NT2/D1 (cell line): ENCODE results near the gene APC.

Experiments used
- DNase-seq: peaks from one replicate; pipeline ENCODE4 v3.0.0-alpha.2; 2011; ENCODE audit warnings: low read depth, low spot score
- H3K27me3 ChIP-seq: 2 replicates; pipeline ENCODE4 v1.6.0; 2011; ENCODE audit warnings: mild to moderate bottlenecking; ENCODE audit not compliant: insufficient read length, insufficient read depth
- H3K36me3 ChIP-seq: 2 replicates; pipeline ENCODE4 v1.6.1; 2011; ENCODE audit warnings: mild to moderate bottlenecking, low read length, mixed read lengths; ENCODE audit not compliant: insufficient read depth, insufficient read length
- H3K4me1 ChIP-seq: 2 replicates; pipeline ENCODE4 v1.5.1; 2011; ENCODE audit not compliant: insufficient read depth, insufficient read length
- H3K4me3 ChIP-seq: 2 replicates; pipeline ENCODE4 v1.5.1; 2011; ENCODE audit warnings: low read depth; ENCODE audit not compliant: insufficient read length
- H3K9ac ChIP-seq: 2 replicates; pipeline ENCODE4 v1.6.0; 2011; ENCODE audit warnings: low read depth; ENCODE audit not compliant: insufficient read length
- H3K9me3 ChIP-seq: 2 replicates; pipeline ENCODE4 v1.5.1; 2011; ENCODE audit warnings: mild to moderate bottlenecking, low read length; ENCODE audit not compliant: insufficient read depth
- SUZ12 ChIP-seq: IDR thresholded peaks from 2 replicates; pipeline ENCODE4 v1.6.1; 2011; ENCODE audit not compliant: insufficient read length, insufficient read depth; ENCODE audit errors: extremely low read depth
- YY1 ChIP-seq: IDR thresholded peaks from 2 replicates; pipeline ENCODE4 v1.6.1; 2011; ENCODE audit not compliant: insufficient read length, insufficient read depth
- ZNF274 ChIP-seq: IDR thresholded peaks from 2 replicates; pipeline ENCODE4 v1.6.1; 2011; ENCODE audit warnings: mild to moderate bottlenecking, low read depth, low read length

APC gene

DNA sequence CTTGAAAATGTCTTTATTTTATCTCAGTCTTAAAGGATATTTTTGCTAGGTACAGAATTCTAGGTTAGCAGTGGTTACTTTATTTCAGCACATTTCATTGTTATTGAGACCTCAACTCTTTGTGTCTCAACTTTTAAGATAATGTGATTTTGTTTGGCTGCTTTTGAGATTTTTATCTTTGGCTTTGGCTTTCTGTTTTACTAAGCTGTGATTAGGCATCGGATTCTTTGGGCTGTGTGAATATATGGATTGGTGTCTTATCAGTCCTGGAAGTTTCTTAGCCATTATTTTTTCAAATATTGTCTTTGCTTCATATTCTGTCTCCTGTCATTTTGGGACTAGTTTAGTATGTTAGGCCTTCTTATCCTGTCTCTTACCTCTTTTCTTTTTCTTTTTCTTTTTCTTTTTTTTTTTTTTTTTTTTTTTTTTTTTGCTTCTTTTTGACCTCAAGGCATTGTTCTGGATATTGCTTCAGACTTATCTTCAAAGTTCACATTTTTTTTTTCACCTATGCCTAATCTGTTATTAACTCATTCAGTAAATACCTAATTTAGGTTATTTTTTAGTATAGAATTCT is 20.1 kb upstream of the APC start:
- H3K4me1 ChIP-seq = no peaks in the 10 kb centered on the region
- H3K9ac ChIP-seq = no peak overlapping the region
- no peaks in the 10 kb centered on the region for H3K9me3 ChIP-seq
- no peaks in the 10 kb centered on the region for H3K36me3 ChIP-seq
- TF ChIP-seq YY1 = no peak
- no peak for TF ChIP-seq ZNF274
- TF ChIP-seq SUZ12 = no peak
- DNase-seq = no peak
- no peak overlapping the region for H3K4me3 ChIP-seq
- H3K27me3 ChIP-seq = no peaks in the 10 kb centered on the region

GRCh38 chr5:112718344-112718743 is 19.3 kb upstream of the APC start:
- no peaks in the 10 kb centered on the region for H3K36me3 ChIP-seq
- DNase-seq = no peak
- no peaks in the 10 kb centered on the region for H3K4me1 ChIP-seq
- H3K9me3 ChIP-seq = no peaks in the 10 kb centered on the region
- no peak overlapping the region for H3K4me3 ChIP-seq
- TF ChIP-seq ZNF274 = no peak
- TF ChIP-seq YY1 = no peak
- TF ChIP-seq SUZ12 = no peak
- H3K9ac ChIP-seq = no peak overlapping the region
- H3K27me3 ChIP-seq = no peaks in the 10 kb centered on the region

DNA sequence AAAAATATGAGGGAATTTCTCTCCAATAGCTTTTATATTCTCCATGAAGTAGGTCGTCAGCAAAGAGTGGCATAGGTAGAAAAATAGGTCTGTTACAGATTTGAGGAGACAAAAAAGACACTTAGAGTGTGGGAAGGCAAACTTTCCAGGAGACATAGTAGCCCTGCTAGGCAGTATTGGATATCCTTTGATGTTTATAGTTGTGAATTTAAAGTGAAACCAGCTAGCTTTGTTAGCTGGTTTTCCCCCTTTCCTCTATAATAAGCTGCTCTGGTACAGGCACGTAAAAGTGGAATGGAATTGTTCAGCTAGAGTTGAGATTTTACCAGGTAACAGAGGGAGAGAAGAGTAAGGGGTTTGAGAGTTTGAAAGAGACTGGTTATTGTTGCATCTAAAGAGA is 17.1 kb upstream of the APC start:
- no peak for DNase-seq
- no peaks in the 10 kb centered on the region for H3K4me1 ChIP-seq
- TF ChIP-seq YY1 (no peak), SUZ12 (no peak), ZNF274 (no peak)
- no peak overlapping the region for H3K9ac ChIP-seq
- no peaks in the 10 kb centered on the region for H3K27me3 ChIP-seq
- no peak overlapping the region for H3K4me3 ChIP-seq
- H3K9me3 ChIP-seq = no peaks in the 10 kb centered on the region
- H3K36me3 ChIP-seq = no peaks in the 10 kb centered on the region

DNA sequence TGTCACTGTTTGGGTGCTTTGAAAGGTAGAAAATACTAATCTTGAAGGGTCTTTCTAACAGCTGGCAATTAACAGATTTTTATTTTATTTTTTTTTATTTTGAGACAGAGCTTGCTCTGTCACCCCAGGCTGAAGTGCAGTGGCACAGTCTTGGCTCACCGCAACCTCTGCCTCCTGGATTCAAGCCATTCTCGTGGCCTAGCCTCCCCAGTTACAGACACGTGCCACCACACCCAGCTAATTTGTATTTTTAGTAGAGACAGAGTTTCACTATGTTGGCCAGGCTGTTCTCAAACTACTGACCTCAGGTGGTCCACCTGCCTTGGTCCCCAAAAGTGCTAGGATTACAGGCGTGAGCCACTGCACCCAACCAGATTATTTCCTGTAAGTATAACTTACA is 12.8 kb upstream of the APC start:
- H3K4me1 ChIP-seq = no peaks in the 10 kb centered on the region
- H3K27me3 ChIP-seq = no peaks in the 10 kb centered on the region
- no peak overlapping the region for H3K4me3 ChIP-seq
- TF ChIP-seq YY1 = no peak
- TF ChIP-seq ZNF274 = no peak
- no peak for TF ChIP-seq SUZ12
- no peak overlapping the region for H3K9ac ChIP-seq
- DNase-seq = no peak
- H3K9me3 ChIP-seq = no peaks in the 10 kb centered on the region; the same call in 1 of the 2 replicates
- no peaks in the 10 kb centered on the region for H3K36me3 ChIP-seq

- Histone ChIP-seq H3K4me3 (no peak overlapping the region), H3K9me3 (no peaks in the 10 kb centered on the region; the same call in 1 of the 2 replicates), H3K36me3 (no peaks in the 10 kb centered on the region), H3K27me3 (no peaks in the 10 kb centered on the region), H3K9ac (no peak overlapping the region), H3K4me1 (no peaks in the 10 kb centered on the region)
- no peak for TF ChIP-seq SUZ12
- no peak for TF ChIP-seq ZNF274
- TF ChIP-seq YY1 = no peak
- no peak for DNase-seq
These were observed 8.1 kb upstream of the APC start for GRCh38 chr5:112729630-112730029.

DNA sequence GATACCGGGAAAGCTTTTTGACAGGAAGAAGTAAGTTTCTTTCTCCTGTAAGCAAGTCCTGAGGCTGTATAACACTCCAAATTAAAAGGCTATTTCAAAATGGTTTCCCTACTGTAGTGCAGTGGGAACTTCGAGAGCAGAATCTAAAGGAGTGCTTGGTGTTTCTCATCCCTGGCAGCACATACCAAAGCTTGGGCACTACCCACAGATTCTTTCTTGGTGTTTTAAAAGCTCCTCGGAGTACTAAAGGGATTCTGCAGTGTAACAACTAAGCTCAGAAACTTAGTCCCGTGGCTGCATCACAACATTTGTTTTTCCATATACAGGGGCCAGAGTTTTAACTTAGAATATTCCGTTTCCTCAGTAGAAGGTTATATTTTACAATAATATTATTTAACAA is 5.6 kb upstream of the APC start:
- Histone ChIP-seq H3K9me3 (no peaks in the 10 kb centered on the region), H3K4me3 (no peak overlapping the region), H3K27me3 (no peaks in the 10 kb centered on the region), H3K4me1 (no peaks in the 10 kb centered on the region), H3K9ac (no peak overlapping the region), H3K36me3 (no peaks in the 10 kb centered on the region)
- no peak for DNase-seq
- no peak for TF ChIP-seq SUZ12
- TF ChIP-seq ZNF274 = no peak
- TF ChIP-seq YY1 = no peak

DNA sequence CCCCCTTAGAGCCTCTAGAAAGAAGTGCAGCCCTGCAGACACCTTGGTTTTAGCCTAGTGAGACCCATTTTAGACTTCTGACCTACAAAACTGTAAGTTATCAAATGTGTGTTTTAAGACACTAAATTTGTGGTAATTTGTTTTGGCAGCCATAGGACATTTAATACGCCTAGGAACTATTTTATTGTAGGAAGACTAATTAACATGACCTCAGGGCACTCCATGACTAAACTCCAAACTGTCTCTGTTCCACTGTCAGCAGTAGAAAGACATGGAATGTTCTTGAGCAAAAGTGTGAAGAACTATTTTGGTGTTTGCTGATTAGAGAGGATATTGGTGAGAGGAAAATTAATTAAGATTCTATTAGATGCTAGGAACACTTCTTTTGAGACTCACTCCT is 4.1 kb upstream of the APC start:
- Histone ChIP-seq H3K27me3 (no peaks in the 10 kb centered on the region), H3K36me3 (no peaks in the 10 kb centered on the region), H3K9ac (no peak overlapping the region), H3K4me3 (no peak overlapping the region), H3K4me1 (no peaks in the 10 kb centered on the region), H3K9me3 (no peaks in the 10 kb centered on the region)
- DNase-seq = no peak
- TF ChIP-seq YY1 (no peak), ZNF274 (no peak), SUZ12 (no peak)
